A549 (cell line): Measurements from ENCODE around the gene TMEM139. TPM values are rescaled to one million over a fixed set of nuclear protein-coding genes. Genes with fewer than 3 reads are reported as not detected.

ENCODE experiments used
- ATAC-seq, 2 experiments: fragments of 200-7000 bp in 1 of 2; fragments of >200 bp in 1 of 2; cut with Nextera tagmentation in 1 of 2; cut with Tn5 transposase in 1 of 2; 3 replicates each; pipeline versions ENCODE4 v1.8.0 to v1.9.1; 2018 to 2020; ENCODE audit warnings: mild to moderate bottlenecking in 1 of 2, moderate library complexity in 1 of 2
- CTCF ChIA-PET: fragments of 300-600 bp; sonication (Branson Sonifier 250); formaldehyde crosslinking; extraction: SDS; loops from one replicate; lab custom pipeline; 2021; ENCODE audit warnings: antibody characterized with exemption, inconsistent platforms; lab: Yijun Ruan, JAX
- POLR2A ChIA-PET: fragments of 350-600 bp; formaldehyde crosslinking; extraction: SDS; loops from one replicate; lab custom pipeline; 2021; ENCODE audit warnings: antibody characterized with exemption, inconsistent platforms; lab: Yijun Ruan, JAX
- DNase-seq, 2 experiments: peaks; one replicate each; pipeline versions ENCODE4 v3.0.0 to v3.0.0-alpha.2; 2011 to 2016; ENCODE audit warnings: low read depth in 1 of 2, low spot score in 1 of 2
- FAIRE-seq: peaks from 2 replicates; lab custom pipeline; 2011; peaks lifted over from hg19 to GRCh38; lab: Jason Lieb, UNC
- H3K27ac ChIP-seq, 2 experiments: fragments of >200 bp; sonication (Bioruptor Twin); formaldehyde crosslinking; 3 replicates each; pipeline ENCODE4 v1.5.1; 2016 to 2017
- H3K4me1 ChIP-seq: fragments of >200 bp; sonication (Bioruptor Twin); formaldehyde crosslinking; 3 replicates; pipeline ENCODE4 v1.6.1; 2016
- H3K4me2 ChIP-seq: fragments of >200 bp; sonication (Bioruptor Twin); formaldehyde crosslinking; 3 replicates; pipeline ENCODE4 v1.6.1; 2016
- H3K4me3 ChIP-seq: fragments of >200 bp; sonication (Bioruptor Twin); formaldehyde crosslinking; 3 replicates; pipeline ENCODE4 v1.5.1; 2016
- H3K9me3 ChIP-seq: fragments of >200 bp; sonication (Bioruptor Twin); formaldehyde crosslinking; 3 replicates; pipeline ENCODE4 v1.6.1; 2016
- CBX2 ChIP-seq: fragments of 200-600 bp; sonication (generic); IDR thresholded peaks from 2 replicates; pipeline ENCODE4 v1.6.1; 2016; ENCODE audit warnings: low read depth, mild to moderate bottlenecking, borderline replicate concordance
- E2F6 ChIP-seq: IDR thresholded peaks from 2 replicates; pipeline ENCODE4 v1.6.1; 2012; ENCODE audit warnings: low read depth, borderline replicate concordance
- FOXS1 ChIP-seq: fragments of 250-450 bp; sonication (Bioruptor Pico); IDR thresholded peaks from 2 replicates; pipeline ENCODE4 v1.5.0; 2020; ENCODE audit warnings: mild to moderate bottlenecking, moderate library complexity
- GATA3 ChIP-seq: IDR thresholded peaks from 2 replicates; pipeline ENCODE4 v1.6.1; 2012; ENCODE audit warnings: borderline replicate concordance
- HEYL ChIP-seq: fragments of 250-450 bp; sonication (Bioruptor Pico); IDR thresholded peaks from 2 replicates; pipeline ENCODE4 v1.8.0; 2021; ENCODE audit warnings: mild to moderate bottlenecking, moderate library complexity
- HOXB13 ChIP-seq: fragments of 250-450 bp; sonication (Bioruptor Pico); IDR thresholded peaks from 2 replicates; pipeline ENCODE4 v1.5.0; 2020; ENCODE audit warnings: low read depth, mild to moderate bottlenecking, moderate library complexity
- HOXB5 ChIP-seq: fragments of 250-450 bp; sonication (Bioruptor Pico); IDR thresholded peaks from 2 replicates; pipeline ENCODE4 v1.5.0; 2020; ENCODE audit warnings: mild to moderate bottlenecking, moderate library complexity
- NPAS2 ChIP-seq: fragments of 250-450 bp; sonication (Bioruptor Pico); IDR thresholded peaks from 2 replicates; pipeline ENCODE4 v1.8.0; 2022; ENCODE audit warnings: mild to moderate bottlenecking, moderate library complexity, borderline replicate concordance
- NR3C1 ChIP-seq: fragments of >200 bp; sonication (Bioruptor Twin); formaldehyde crosslinking; IDR thresholded peaks from 3 replicates; pipeline ENCODE4 v1.6.1; 2017
- PHF8 ChIP-seq: fragments of 200-600 bp; sonication (generic); IDR thresholded peaks from 2 replicates; pipeline ENCODE4 v1.6.1; 2016; ENCODE audit warnings: low read depth, mild to moderate bottlenecking, antibody characterized with exemption, moderate library complexity, borderline replicate concordance
- POLR2A ChIP-seq: IDR thresholded peaks from 2 replicates; pipeline ENCODE4 v1.6.1; 2012; ENCODE audit warnings: mild to moderate bottlenecking, low read length
- RAD21 ChIP-seq, 2 experiments: fragments of >200 bp in 1 of 2; sonication (Bioruptor Twin) in 1 of 2; formaldehyde crosslinking in 1 of 2; IDR thresholded peaks in 1 of 2; conservative IDR thresholded peaks in 1 of 2; 2 replicates in 1 of 2; 3 replicates in 1 of 2; pipeline ENCODE4 v1.6.1; 2012 to 2018; ENCODE audit warnings: inconsistent platforms in 1 of 2
- RNF2 ChIP-seq: fragments of 200-600 bp; sonication (generic); IDR thresholded peaks from 2 replicates; pipeline ENCODE4 v1.6.1; 2016; ENCODE audit warnings: low read depth, mild to moderate bottlenecking, antibody characterized with exemption, moderate library complexity, borderline replicate concordance
- SMC3 ChIP-seq: fragments of >200 bp; sonication (Bioruptor Twin); formaldehyde crosslinking; IDR thresholded peaks from 3 replicates; pipeline ENCODE4 v1.6.1; 2018; ENCODE audit warnings: inconsistent platforms
- ZFP36 ChIP-seq: fragments of 450-650 bp; IDR thresholded peaks from 2 replicates; pipeline ENCODE4 v1.6.1; 2014; ENCODE audit warnings: borderline replicate concordance; ENCODE audit not compliant: partially characterized antibody
- WGBS: methylation state at CpG from one replicate; pipeline ENCODE4 v1.1.6; 2017; ENCODE audit errors: missing lambda C conversion rate; 5-methylcytosine and 5-hydroxymethylcytosine counted together
- polyA plus RNA-seq, 4 experiments: library from polyadenylated mRNA; depleted of rRNA in 3 of 4; stranded (reverse); fragments of >200 nt; fragmentation: RNase III in 1 of 4; extraction: RNeasy Plus Mini Kit Qiagen cat#74134 plus additional on column Dnase treatment in 1 of 4; gene quantifications; 2 replicates in 3 of 4; 3 replicates in 1 of 4; pipeline ENCODE4 v1.2.3, GENCODE V29; 2011 to 2017
- TF ChIP-seq, protein P1 (sequence below): fragments of 200-600 bp; sonication (generic); IDR thresholded peaks from 2 replicates; pipeline ENCODE4 v1.6.1; 2016; ENCODE audit warnings: antibody characterized with exemption, mild to moderate bottlenecking, moderate library complexity
- TF ChIP-seq, protein P2 (sequence below): fragments of 250-450 bp; sonication (Bioruptor Pico); IDR thresholded peaks from 2 replicates; pipeline ENCODE4 v1.5.0; 2020; ENCODE audit warnings: low read depth, mild to moderate bottlenecking, moderate library complexity
- TF ChIP-seq, protein P3 (sequence below): fragments of >200 bp; sonication (Bioruptor Twin); formaldehyde crosslinking; IDR thresholded peaks from 3 replicates; pipeline ENCODE4 v1.5.1; 2016
- TF ChIP-seq, protein P4 (sequence below): fragments of 450-650 bp; IDR thresholded peaks from 2 replicates; pipeline ENCODE4 v1.6.1; 2014; ENCODE audit warnings: antibody characterized with exemption

Gene TMEM139
- polyA plus RNA-seq, 2 of the 4 experiments (the other 2 are of a cell fraction), result 0.37 to 0.65 TPM

DNA sequence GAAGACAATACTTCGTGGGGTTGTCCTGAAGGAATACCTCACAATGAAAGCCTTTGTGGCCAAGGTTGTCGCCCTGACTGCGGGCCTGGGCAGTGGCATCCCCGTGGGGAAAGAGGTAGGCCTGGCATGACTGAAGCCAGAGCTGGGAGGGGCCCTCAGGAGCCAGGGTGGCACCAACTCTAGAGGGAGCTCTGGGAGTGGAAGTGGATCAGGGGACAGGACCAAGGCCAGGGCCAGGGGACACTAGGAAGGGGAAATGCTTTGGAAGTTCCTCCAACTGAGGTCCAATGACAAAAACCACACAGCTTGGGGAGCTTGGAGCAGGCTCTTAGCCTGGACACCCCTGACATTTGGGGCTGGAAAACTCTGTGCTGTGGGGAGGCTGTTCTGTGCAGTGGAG, 37.0 kb downstream of the TMEM139 start:
- ATAC-seq (peak; percentile 78 to 87; a peak in 5 of 6 replicates), FAIRE-seq (no peak), DNase-seq (peak in 1 of 2 experiments; percentile 24)
- no peak overlapping the region for H3K4me2 ChIP-seq
- 69% methylated on average over 4 of the region's 4 CpGs for WGBS
- H3K4me3 ChIP-seq, result no peak overlapping the region
- peaks cover 20% of the 10 kb centered on the region for H3K4me1 ChIP-seq
- no peak overlapping the region for H3K27ac ChIP-seq
- ChIA-PET CTCF (interaction anchor here (0.7 to 1.6 kb wide), 6 partner anchors 22 to 96 kb away, joined by 3 to 10 read pairs (median 4); no protein-coding TSS in a partner anchor), POLR2A (no interaction called here)
- TF ChIP-seq HOXB5 (CRISPR knock-in tag) (no peak), HOXB13 (CRISPR knock-in tag) (no peak), HEYL (CRISPR knock-in tag) (no peak), PHF8 (no peak), NPAS2 (CRISPR knock-in tag) (no peak), POLR2A (no peak), RAD21 (conservative IDR thresholded peaks at IDR 0.05 in 1 of 2, IDR thresholded peaks at IDR 0.05 in 1 of 2) (peak; percentile 51 to 66; a peak in 4 of 5 replicates), GATA3 (no peak), RNF2 (no peak), CBX2 (no peak)
- TF ChIP-seq, protein P1, sequence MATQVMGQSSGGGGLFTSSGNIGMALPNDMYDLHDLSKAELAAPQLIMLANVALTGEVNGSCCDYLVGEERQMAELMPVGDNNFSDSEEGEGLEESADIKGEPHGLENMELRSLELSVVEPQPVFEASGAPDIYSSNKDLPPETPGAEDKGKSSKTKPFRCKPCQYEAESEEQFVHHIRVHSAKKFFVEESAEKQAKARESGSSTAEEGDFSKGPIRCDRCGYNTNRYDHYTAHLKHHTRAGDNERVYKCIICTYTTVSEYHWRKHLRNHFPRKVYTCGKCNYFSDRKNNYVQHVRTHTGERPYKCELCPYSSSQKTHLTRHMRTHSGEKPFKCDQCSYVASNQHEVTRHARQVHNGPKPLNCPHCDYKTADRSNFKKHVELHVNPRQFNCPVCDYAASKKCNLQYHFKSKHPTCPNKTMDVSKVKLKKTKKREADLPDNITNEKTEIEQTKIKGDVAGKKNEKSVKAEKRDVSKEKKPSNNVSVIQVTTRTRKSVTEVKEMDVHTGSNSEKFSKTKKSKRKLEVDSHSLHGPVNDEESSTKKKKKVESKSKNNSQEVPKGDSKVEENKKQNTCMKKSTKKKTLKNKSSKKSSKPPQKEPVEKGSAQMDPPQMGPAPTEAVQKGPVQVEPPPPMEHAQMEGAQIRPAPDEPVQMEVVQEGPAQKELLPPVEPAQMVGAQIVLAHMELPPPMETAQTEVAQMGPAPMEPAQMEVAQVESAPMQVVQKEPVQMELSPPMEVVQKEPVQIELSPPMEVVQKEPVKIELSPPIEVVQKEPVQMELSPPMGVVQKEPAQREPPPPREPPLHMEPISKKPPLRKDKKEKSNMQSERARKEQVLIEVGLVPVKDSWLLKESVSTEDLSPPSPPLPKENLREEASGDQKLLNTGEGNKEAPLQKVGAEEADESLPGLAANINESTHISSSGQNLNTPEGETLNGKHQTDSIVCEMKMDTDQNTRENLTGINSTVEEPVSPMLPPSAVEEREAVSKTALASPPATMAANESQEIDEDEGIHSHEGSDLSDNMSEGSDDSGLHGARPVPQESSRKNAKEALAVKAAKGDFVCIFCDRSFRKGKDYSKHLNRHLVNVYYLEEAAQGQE, result peak; percentile 79
- TF ChIP-seq, protein P2, sequence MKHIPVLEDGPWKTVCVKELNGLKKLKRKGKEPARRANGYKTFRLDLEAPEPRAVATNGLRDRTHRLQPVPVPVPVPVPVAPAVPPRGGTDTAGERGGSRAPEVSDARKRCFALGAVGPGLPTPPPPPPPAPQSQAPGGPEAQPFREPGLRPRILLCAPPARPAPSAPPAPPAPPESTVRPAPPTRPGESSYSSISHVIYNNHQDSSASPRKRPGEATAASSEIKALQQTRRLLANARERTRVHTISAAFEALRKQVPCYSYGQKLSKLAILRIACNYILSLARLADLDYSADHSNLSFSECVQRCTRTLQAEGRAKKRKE, result no peak
- TF ChIP-seq, protein P3, sequence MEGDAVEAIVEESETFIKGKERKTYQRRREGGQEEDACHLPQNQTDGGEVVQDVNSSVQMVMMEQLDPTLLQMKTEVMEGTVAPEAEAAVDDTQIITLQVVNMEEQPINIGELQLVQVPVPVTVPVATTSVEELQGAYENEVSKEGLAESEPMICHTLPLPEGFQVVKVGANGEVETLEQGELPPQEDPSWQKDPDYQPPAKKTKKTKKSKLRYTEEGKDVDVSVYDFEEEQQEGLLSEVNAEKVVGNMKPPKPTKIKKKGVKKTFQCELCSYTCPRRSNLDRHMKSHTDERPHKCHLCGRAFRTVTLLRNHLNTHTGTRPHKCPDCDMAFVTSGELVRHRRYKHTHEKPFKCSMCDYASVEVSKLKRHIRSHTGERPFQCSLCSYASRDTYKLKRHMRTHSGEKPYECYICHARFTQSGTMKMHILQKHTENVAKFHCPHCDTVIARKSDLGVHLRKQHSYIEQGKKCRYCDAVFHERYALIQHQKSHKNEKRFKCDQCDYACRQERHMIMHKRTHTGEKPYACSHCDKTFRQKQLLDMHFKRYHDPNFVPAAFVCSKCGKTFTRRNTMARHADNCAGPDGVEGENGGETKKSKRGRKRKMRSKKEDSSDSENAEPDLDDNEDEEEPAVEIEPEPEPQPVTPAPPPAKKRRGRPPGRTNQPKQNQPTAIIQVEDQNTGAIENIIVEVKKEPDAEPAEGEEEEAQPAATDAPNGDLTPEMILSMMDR, result peak; percentile 32; the same call in 1 of the 3 replicates
- H3K9me3 ChIP-seq, result no peaks in the 10 kb centered on the region

GRCh38 chr7:143322760-143323633, 38.2 kb downstream of the TMEM139 start:
- DNase-seq, result no peak
- Histone ChIP-seq H3K4me1 (peaks cover 11% of the 10 kb centered on the region; the same call in 2 of the 3 replicates), H3K27ac (no peak overlapping the region), H3K4me3 (no peak overlapping the region), H3K4me2 (no peak overlapping the region), H3K9me3 (no peaks in the 10 kb centered on the region)
- no peak for ATAC-seq
- TF ChIP-seq HOXB5 (CRISPR knock-in tag), result no peak
- no peak for TF ChIP-seq ZFP36
- TF ChIP-seq SMC3, result no peak
- TF ChIP-seq PHF8, result no peak
- TF ChIP-seq NR3C1, result no peak
- TF ChIP-seq E2F6, result no peak
- TF ChIP-seq, protein P4, sequence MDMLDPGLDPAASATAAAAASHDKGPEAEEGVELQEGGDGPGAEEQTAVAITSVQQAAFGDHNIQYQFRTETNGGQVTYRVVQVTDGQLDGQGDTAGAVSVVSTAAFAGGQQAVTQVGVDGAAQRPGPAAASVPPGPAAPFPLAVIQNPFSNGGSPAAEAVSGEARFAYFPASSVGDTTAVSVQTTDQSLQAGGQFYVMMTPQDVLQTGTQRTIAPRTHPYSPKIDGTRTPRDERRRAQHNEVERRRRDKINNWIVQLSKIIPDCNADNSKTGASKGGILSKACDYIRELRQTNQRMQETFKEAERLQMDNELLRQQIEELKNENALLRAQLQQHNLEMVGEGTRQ, result no peak
- no peak for TF ChIP-seq FOXS1 (CRISPR knock-in tag)
- TF ChIP-seq, protein P2, result no peak
- ChIA-PET CTCF (interaction anchor here (1.3 to 1.8 kb wide), 4 partner anchors 51 to 92 kb away, joined by 4 to 10 read pairs (median 4); no protein-coding TSS in a partner anchor), POLR2A (no interaction called here)
- FAIRE-seq, result no peak
- WGBS, result 84% methylated on average over 23 of the region's 23 CpGs
